K562 (cell line): ENCODE measurements around the gene ERCC6.

Experiments used
- CTCF ChIP-seq, 3 experiments: IDR thresholded peaks in 2 of 3; conservative IDR thresholded peaks in 1 of 3; 2 replicates each; pipeline ENCODE4 v1.5.1; 2011 to 2012; ENCODE audit warnings: low read length in 3 of 3, mild to moderate bottlenecking in 3 of 3, control low read depth in 2 of 3, improper control_type of control experiment in 1 of 3, inconsistent platforms in 1 of 3, low read depth in 1 of 3, mixed read lengths in 1 of 3, moderate library complexity in 1 of 3; ENCODE audit not compliant: insufficient read depth in 2 of 3
- FOXA1 ChIP-seq: fragments of 450-650 bp; IDR thresholded peaks from 2 replicates; pipeline ENCODE4 v1.6.1; 2016; ENCODE audit warnings: mild to moderate bottlenecking, borderline replicate concordance
- JUND ChIP-seq, 2 experiments: IDR thresholded peaks; 2 replicates in 1 of 2; 3 replicates in 1 of 2; pipeline ENCODE4 v1.6.1; 2011; ENCODE audit warnings: borderline replicate concordance in 2 of 2, low read depth in 2 of 2, low read length in 2 of 2, improper control_type of control experiment in 1 of 2, missing biosample characterization in 1 of 2, missing genetic modification characterization in 1 of 2, missing genetic modification reagents in 1 of 2
- KLF16 ChIP-seq: IDR thresholded peaks from 2 replicates; pipeline ENCODE4 v1.6.1; 2016; ENCODE audit warnings: antibody characterized with exemption
- MED1 ChIP-seq: sonication (generic); formaldehyde crosslinking; IDR thresholded peaks from 2 replicates; pipeline ENCODE4 v1.8.1; 2023; ENCODE audit warnings: missing genetic modification reagents, borderline replicate concordance
- PHF21A ChIP-seq: fragments of 450-650 bp; IDR thresholded peaks from 2 replicates; pipeline ENCODE4 v1.6.1; 2017; ENCODE audit warnings: low read depth, borderline replicate concordance
- TFE3 ChIP-seq: fragments of 450-650 bp; formaldehyde crosslinking; IDR thresholded peaks from 2 replicates; pipeline ENCODE4 v1.4.0; 2020; ENCODE audit warnings: mild to moderate bottlenecking, mixed read lengths
- ZNF280A ChIP-seq: fragments of 450-650 bp; IDR thresholded peaks from 2 replicates; pipeline ENCODE4 v1.6.1; 2018; ENCODE audit warnings: mild to moderate bottlenecking, low read depth; ENCODE audit not compliant: partially characterized antibody

- TF ChIP-seq TFE3 = no peak
- no peak for TF ChIP-seq PHF21A
- TF ChIP-seq MED1 (CRISPR knock-in tag) = no peak
- no peak for TF ChIP-seq ZNF280A
- no peak for TF ChIP-seq KLF16
- TF ChIP-seq CTCF (IDR thresholded peaks at IDR 0.05 in 2 of 3, conservative IDR thresholded peaks at IDR 0.05 in 1 of 3; ENCODE audit: insufficient read depth in 2 of 3, low read depth in 1 of 3, low read length in 3 of 3) = no peak
- no peak for TF ChIP-seq FOXA1
- TF ChIP-seq JUND (IDR thresholded peaks at IDR 0.05; ENCODE audit: borderline replicate concordance, low read depth, low read length) = no peak
- TF ChIP-seq JUND (tag; IDR thresholded peaks at IDR 0.05; ENCODE audit: borderline replicate concordance, low read depth, low read length) = no peak
Measured at GRCh38 chr10:49569031-49569631, 30.2 kb upstream of the ERCC6 start.
